Activated naive CD4-positive, alpha-beta T cell treated with anti-CD3 and anti-CD28 coated beads, Interleukin-2, amount 50 U/mL, for 16 hours (primary cell): ENCODE data around the gene CYP46A1.

Experiments
- DNase-seq: peaks from one replicate; pipeline ENCODE4 v3.0.0-alpha.2; 2020

CYP46A1 gene

GRCh38 chr14:99747582-99748330 is 63.7 kb downstream of the CYP46A1 start:
- no peak for DNase-seq

GRCh38 chr14:99748529-99748928 is 64.4 kb downstream of the CYP46A1 start:
- DNase-seq = no peak

GRCh38 chr14:99749142-99749541 is 65.0 kb downstream of the CYP46A1 start:
- no peak for DNase-seq

GRCh38 chr14:99749763-99750715 is 65.9 kb downstream of the CYP46A1 start:
- no peak for DNase-seq

- no peak for DNase-seq
Measured at GRCh38 chr14:99750746-99751450, 66.8 kb downstream of the CYP46A1 start.

GRCh38 chr14:99751539-99752485 is 67.7 kb downstream of the CYP46A1 start:
- no peak for DNase-seq

GRCh38 chr14:99752486-99753121 is 68.5 kb downstream of the CYP46A1 start:
- DNase-seq = no peak

- DNase-seq = no peak
Measured at GRCh38 chr14:99753225-99754140, 69.4 kb downstream of the CYP46A1 start.

GRCh38 chr14:99754141-99755067 is 70.3 kb downstream of the CYP46A1 start:
- DNase-seq = no peak

- no peak for DNase-seq
Measured at GRCh38 chr14:99755068-99755405, 70.9 kb downstream of the CYP46A1 start.

GRCh38 chr14:99755629-99756603 is 71.8 kb downstream of the CYP46A1 start:
- DNase-seq = no peak

GRCh38 chr14:99756796-99757195 is 72.7 kb downstream of the CYP46A1 start:
- DNase-seq = no peak

GRCh38 chr14:99757331-99758070 is 73.4 kb downstream of the CYP46A1 start:
- no peak for DNase-seq

GRCh38 chr14:99758121-99758821 is 74.2 kb downstream of the CYP46A1 start:
- no peak for DNase-seq

GRCh38 chr14:99758872-99759545 is 74.9 kb downstream of the CYP46A1 start:
- no peak for DNase-seq

GRCh38 chr14:99759546-99759925 is 75.4 kb downstream of the CYP46A1 start:
- DNase-seq = no peak
